HEK293 (cell line): ENCODE measurements around the gene MTHFD1.
A peak's percentile ranks its signal among the peaks of the same experiment; 100 is the strongest.

ENCODE experiments used
- CTCF ChIA-PET: fragments of 350-600 bp; formaldehyde crosslinking; extraction: SDS; loops from one replicate; lab custom pipeline; 2021; ENCODE audit warnings: antibody characterized with exemption; lab: Yijun Ruan, JAX
- POLR2A ChIA-PET: fragments of 300-600 bp; formaldehyde crosslinking; extraction: SDS; loops from one replicate; lab custom pipeline; 2020; ENCODE audit warnings: antibody characterized with exemption, inconsistent platforms; lab: Yijun Ruan, JAX
- H3K27ac ChIP-seq: fragments of 200-500 bp; sonication (Bioruptor generic); 2 replicates; pipeline ENCODE4 v1.5.1; 2014; ENCODE audit warnings: low read depth, low read length, control low read depth, inconsistent platforms; ENCODE audit errors: extremely low read depth
- H3K36me3 ChIP-seq, 2 experiments: fragments of 200-500 bp in 1 of 2; sonication (Bioruptor generic) in 1 of 2; 1 replicate in 1 of 2; 2 replicates in 1 of 2; pipeline ENCODE4 v1.5.1; 2014 to 2017; ENCODE audit warnings: inconsistent platforms in 2 of 2, low read length in 2 of 2; ENCODE audit not compliant: control insufficient read depth in 2 of 2, insufficient read depth in 1 of 2
- H3K4me1 ChIP-seq: fragments of 200-500 bp; sonication (Bioruptor generic); 2 replicates; pipeline ENCODE4 v1.5.1; 2014; ENCODE audit warnings: mild to moderate bottlenecking, low read length, inconsistent platforms; ENCODE audit not compliant: control insufficient read depth, insufficient read depth
- H3K4me3 ChIP-seq: 2 replicates; pipeline ENCODE4 v1.5.1; 2011; ENCODE audit warnings: low read depth, mild to moderate bottlenecking, control low read depth, low read length, moderate library complexity
- H3K9me3 ChIP-seq: fragments of 200-500 bp; sonication (Bioruptor generic); 2 replicates; pipeline ENCODE4 v1.5.1; 2014; ENCODE audit warnings: low read depth, low read length, inconsistent platforms; ENCODE audit not compliant: control insufficient read depth, insufficient read depth
- GFI1B ChIP-seq: fragments of 450-650 bp; formaldehyde crosslinking; IDR thresholded peaks from 2 replicates; pipeline ENCODE4 v1.5.1; 2016; ENCODE audit warnings: missing biosample characterization, missing genetic modification characterization
- IKZF3 ChIP-seq: fragments of 450-650 bp; IDR thresholded peaks from 2 replicates; pipeline ENCODE4 v1.5.0; 2018; ENCODE audit warnings: missing biosample characterization, mild to moderate bottlenecking, missing genetic modification characterization, moderate library complexity
- KLF1 ChIP-seq: fragments of 450-650 bp; formaldehyde crosslinking; IDR thresholded peaks from 2 replicates; pipeline ENCODE4 v1.5.1; 2016; ENCODE audit warnings: missing biosample characterization, missing genetic modification characterization
- KLF8 ChIP-seq: fragments of 450-650 bp; formaldehyde crosslinking; IDR thresholded peaks from 2 replicates; pipeline ENCODE4 v1.5.1; 2016; ENCODE audit warnings: missing biosample characterization, missing genetic modification characterization
- MYNN ChIP-seq: fragments of 450-650 bp; formaldehyde crosslinking; IDR thresholded peaks from 2 replicates; pipeline ENCODE4 v1.5.1; 2016; ENCODE audit warnings: missing biosample characterization, missing genetic modification characterization, borderline replicate concordance
- SP2 ChIP-seq: fragments of 450-650 bp; formaldehyde crosslinking; IDR thresholded peaks from 2 replicates; pipeline ENCODE4 v1.5.1; 2016; ENCODE audit warnings: missing biosample characterization, missing genetic modification characterization
- ZFP3 ChIP-seq: fragments of 450-650 bp; formaldehyde crosslinking; IDR thresholded peaks from 2 replicates; pipeline ENCODE4 v1.5.1; 2016; ENCODE audit warnings: low read depth, missing biosample characterization, missing genetic modification characterization
- ZFP41 ChIP-seq: fragments of 450-650 bp; formaldehyde crosslinking; IDR thresholded peaks from 2 replicates; pipeline ENCODE4 v1.5.1; 2016; ENCODE audit warnings: missing biosample characterization, missing genetic modification characterization, borderline replicate concordance
- ZNF138 ChIP-seq: fragments of 450-650 bp; formaldehyde crosslinking; IDR thresholded peaks from 2 replicates; pipeline ENCODE4 v1.5.1; 2016; ENCODE audit warnings: missing biosample characterization, missing genetic modification characterization, borderline replicate concordance
- ZNF211 ChIP-seq: fragments of 450-650 bp; formaldehyde crosslinking; IDR thresholded peaks from 2 replicates; pipeline ENCODE4 v1.5.1; 2016; ENCODE audit warnings: low read depth, missing biosample characterization, missing genetic modification characterization
- ZNF324 ChIP-seq: fragments of 450-650 bp; formaldehyde crosslinking; IDR thresholded peaks from 2 replicates; pipeline ENCODE4 v1.5.1; 2016; ENCODE audit warnings: missing biosample characterization, missing genetic modification characterization
- ZNF423 ChIP-seq: fragments of 450-650 bp; formaldehyde crosslinking; IDR thresholded peaks from 2 replicates; pipeline ENCODE4 v1.5.1; 2016; ENCODE audit warnings: missing biosample characterization, missing genetic modification characterization
- ZNF426 ChIP-seq: fragments of 450-650 bp; formaldehyde crosslinking; IDR thresholded peaks from 2 replicates; pipeline ENCODE4 v1.5.1; 2017; ENCODE audit warnings: missing biosample characterization, missing genetic modification characterization, mild to moderate bottlenecking, inconsistent platforms, moderate library complexity
- ZNF560 ChIP-seq: fragments of 450-650 bp; formaldehyde crosslinking; IDR thresholded peaks from 2 replicates; pipeline ENCODE4 v1.5.1; 2017; ENCODE audit warnings: missing biosample characterization, missing genetic modification characterization, borderline replicate concordance
- ZNF624 ChIP-seq: fragments of 450-650 bp; formaldehyde crosslinking; IDR thresholded peaks from 2 replicates; pipeline ENCODE4 v1.5.1; 2017; ENCODE audit warnings: missing biosample characterization, missing genetic modification characterization
- ZNF843 ChIP-seq: fragments of 450-650 bp; formaldehyde crosslinking; IDR thresholded peaks from 2 replicates; pipeline ENCODE4 v1.5.1; 2016; ENCODE audit warnings: missing biosample characterization, missing genetic modification characterization
- TF ChIP-seq, protein P1 (sequence below): sonication (generic); formaldehyde crosslinking; IDR thresholded peaks from 2 replicates; pipeline ENCODE4 v1.8.1; 2022; ENCODE audit warnings: mild to moderate bottlenecking, moderate library complexity, missing genetic modification reagents
- TF ChIP-seq, protein P2 (sequence below): fragments of 450-650 bp; formaldehyde crosslinking; IDR thresholded peaks from 2 replicates; pipeline ENCODE4 v1.5.1; 2017; ENCODE audit warnings: missing biosample characterization, missing genetic modification characterization
- TF ChIP-seq, protein P3 (sequence below): fragments of 450-650 bp; formaldehyde crosslinking; IDR thresholded peaks from 2 replicates; pipeline ENCODE4 v1.5.1; 2017; ENCODE audit warnings: missing biosample characterization, missing genetic modification characterization
- TF ChIP-seq, protein P4 (sequence below): fragments of 450-650 bp; formaldehyde crosslinking; IDR thresholded peaks from 2 replicates; pipeline ENCODE4 v1.5.1; 2016; ENCODE audit warnings: missing biosample characterization, missing genetic modification characterization

MTHFD1 gene

DNA sequence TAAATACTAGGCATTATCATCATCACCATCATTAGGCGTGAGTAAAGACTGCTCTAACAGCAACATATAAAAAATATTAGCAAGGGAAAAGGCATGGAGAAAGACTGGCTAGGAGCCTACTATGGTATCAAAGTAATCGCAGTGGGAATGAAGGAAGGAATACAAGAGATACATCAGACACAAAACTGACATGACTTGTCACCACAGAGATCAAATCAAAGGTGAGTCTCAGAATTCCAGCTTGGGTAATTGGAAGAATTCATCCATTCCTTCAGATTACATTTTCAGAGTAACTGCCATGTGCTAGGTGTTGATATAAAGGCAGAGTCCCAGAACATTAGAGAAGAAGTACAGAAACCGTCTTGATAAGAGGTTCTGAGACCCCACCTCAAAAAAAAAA lies 105.3 kb downstream of the MTHFD1 start:
- peaks cover 25 to 34% of the 10 kb centered on the region in 2 experiments; a peak in 2 of 3 replicates for H3K36me3 ChIP-seq
- H3K4me3 ChIP-seq: no peak overlapping the region
- no peaks in the 10 kb centered on the region for H3K9me3 ChIP-seq
- ChIA-PET POLR2A (interaction anchor here (0.7 to 1.2 kb wide), 2 partner anchors 9 to 11 kb away, joined by 3 to 4 read pairs; no protein-coding TSS in a partner anchor), CTCF (interaction anchor here (0.8 to 1.0 kb wide), 2 partner anchors 16 to 271 kb away, joined by 3 to 5 read pairs; no protein-coding TSS in a partner anchor)
- no peak overlapping the region for H3K27ac ChIP-seq
- TF ChIP-seq GFI1B (tag by site-specific recombination) (no peak), ZFP41 (tag by site-specific recombination) (no peak), IKZF3 (tag by site-specific recombination) (no peak), ZFP3 (no peak), ZNF426 (tag by site-specific recombination) (no peak), ZNF624 (tag by site-specific recombination) (no peak), SP2 (tag by site-specific recombination) (no peak), MYNN (tag by site-specific recombination) (no peak), ZNF324 (no peak), KLF8 (tag by site-specific recombination) (no peak), ZNF843 (tag by site-specific recombination) (no peak), ZNF138 (no peak), ZNF423 (tag by site-specific recombination) (no peak), KLF1 (no peak), ZNF560 (tag by site-specific recombination) (no peak), ZNF211 (tag by site-specific recombination) (no peak)
- TF ChIP-seq, protein P1, sequence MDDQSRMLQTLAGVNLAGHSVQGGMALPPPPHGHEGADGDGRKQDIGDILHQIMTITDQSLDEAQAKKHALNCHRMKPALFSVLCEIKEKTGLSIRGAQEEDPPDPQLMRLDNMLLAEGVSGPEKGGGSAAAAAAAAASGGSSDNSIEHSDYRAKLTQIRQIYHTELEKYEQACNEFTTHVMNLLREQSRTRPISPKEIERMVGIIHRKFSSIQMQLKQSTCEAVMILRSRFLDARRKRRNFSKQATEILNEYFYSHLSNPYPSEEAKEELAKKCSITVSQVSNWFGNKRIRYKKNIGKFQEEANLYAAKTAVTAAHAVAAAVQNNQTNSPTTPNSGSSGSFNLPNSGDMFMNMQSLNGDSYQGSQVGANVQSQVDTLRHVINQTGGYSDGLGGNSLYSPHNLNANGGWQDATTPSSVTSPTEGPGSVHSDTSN (CRISPR knock-in tag): no peak
- TF ChIP-seq, protein P2, sequence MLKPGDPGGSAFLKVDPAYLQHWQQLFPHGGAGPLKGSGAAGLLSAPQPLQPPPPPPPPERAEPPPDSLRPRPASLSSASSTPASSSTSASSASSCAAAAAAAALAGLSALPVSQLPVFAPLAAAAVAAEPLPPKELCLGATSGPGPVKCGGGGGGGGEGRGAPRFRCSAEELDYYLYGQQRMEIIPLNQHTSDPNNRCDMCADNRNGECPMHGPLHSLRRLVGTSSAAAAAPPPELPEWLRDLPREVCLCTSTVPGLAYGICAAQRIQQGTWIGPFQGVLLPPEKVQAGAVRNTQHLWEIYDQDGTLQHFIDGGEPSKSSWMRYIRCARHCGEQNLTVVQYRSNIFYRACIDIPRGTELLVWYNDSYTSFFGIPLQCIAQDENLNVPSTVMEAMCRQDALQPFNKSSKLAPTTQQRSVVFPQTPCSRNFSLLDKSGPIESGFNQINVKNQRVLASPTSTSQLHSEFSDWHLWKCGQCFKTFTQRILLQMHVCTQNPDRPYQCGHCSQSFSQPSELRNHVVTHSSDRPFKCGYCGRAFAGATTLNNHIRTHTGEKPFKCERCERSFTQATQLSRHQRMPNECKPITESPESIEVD (tag by site-specific recombination): no peak
- H3K4me1 ChIP-seq: no peaks in the 10 kb centered on the region

DNA sequence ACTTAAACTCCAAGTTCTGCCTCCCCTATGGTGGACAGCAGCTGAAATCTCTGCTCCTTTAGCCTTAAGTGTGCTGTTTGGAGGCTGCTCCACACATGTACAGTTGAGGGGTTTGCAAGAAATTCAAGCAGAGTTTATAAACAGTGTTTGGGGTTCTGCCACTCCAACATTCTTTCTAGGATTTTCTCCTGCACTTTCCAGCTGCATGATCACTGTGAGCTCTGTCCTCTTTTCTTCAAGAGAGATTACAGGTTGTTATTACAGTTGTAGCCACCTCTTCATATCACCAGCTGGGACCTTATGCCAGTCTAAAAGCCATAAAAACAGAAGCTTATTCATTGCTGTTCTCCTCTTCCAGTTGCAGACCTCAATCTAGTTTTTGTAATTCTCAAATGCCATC lies 107.1 kb downstream of the MTHFD1 start:
- Histone ChIP-seq H3K27ac (no peak overlapping the region), H3K4me3 (no peak overlapping the region), H3K4me1 (peaks cover 7% of the 10 kb centered on the region), H3K9me3 (no peaks in the 10 kb centered on the region), H3K36me3 (peaks cover 17 to 24% of the 10 kb centered on the region in 2 experiments; a peak in 2 of 3 replicates)
- TF ChIP-seq, protein P3, sequence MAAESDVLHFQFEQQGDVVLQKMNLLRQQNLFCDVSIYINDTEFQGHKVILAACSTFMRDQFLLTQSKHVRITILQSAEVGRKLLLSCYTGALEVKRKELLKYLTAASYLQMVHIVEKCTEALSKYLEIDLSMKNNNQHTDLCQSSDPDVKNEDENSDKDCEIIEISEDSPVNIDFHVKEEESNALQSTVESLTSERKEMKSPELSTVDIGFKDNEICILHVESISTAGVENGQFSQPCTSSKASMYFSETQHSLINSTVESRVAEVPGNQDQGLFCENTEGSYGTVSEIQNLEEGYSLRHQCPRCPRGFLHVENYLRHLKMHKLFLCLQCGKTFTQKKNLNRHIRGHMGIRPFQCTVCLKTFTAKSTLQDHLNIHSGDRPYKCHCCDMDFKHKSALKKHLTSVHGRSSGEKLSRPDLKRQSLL: no peak
- TF ChIP-seq, protein P4, sequence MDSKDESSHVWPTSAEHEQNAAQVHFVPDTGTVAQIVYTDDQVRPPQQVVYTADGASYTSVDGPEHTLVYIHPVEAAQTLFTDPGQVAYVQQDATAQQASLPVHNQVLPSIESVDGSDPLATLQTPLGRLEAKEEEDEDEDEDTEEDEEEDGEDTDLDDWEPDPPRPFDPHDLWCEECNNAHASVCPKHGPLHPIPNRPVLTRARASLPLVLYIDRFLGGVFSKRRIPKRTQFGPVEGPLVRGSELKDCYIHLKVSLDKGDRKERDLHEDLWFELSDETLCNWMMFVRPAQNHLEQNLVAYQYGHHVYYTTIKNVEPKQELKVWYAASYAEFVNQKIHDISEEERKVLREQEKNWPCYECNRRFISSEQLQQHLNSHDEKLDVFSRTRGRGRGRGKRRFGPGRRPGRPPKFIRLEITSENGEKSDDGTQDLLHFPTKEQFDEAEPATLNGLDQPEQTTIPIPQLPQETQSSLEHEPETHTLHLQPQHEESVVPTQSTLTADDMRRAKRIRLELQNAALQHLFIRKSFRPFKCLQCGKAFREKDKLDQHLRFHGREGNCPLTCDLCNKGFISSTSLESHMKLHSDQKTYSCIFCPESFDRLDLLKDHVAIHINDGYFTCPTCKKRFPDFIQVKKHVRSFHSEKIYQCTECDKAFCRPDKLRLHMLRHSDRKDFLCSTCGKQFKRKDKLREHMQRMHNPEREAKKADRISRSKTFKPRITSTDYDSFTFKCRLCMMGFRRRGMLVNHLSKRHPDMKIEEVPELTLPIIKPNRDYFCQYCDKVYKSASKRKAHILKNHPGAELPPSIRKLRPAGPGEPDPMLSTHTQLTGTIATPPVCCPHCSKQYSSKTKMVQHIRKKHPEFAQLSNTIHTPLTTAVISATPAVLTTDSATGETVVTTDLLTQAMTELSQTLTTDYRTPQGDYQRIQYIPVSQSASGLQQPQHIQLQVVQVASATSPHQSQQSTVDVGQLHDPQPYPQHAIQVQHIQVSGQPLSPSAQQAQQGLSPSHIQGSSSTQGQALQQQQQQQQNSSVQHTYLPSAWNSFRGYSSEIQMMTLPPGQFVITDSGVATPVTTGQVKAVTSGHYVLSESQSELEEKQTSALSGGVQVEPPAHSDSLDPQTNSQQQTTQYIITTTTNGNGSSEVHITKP: peak; percentile 72
- ChIA-PET POLR2A (interaction anchor here (1.6 kb wide), 1 partner anchor 9 kb away, joined by 5 read pairs; the partner anchor contains the start of gene ZBTB1), CTCF (interaction anchor here (1.0 kb wide), 1 partner anchor 16 kb away, joined by 4 read pairs; no protein-coding TSS in a partner anchor)
